Uterus (tissue), 2 donors: ENCODE measurements around the gene MAD1L1.

Source experiments
- CTCF ChIP-seq, 4 experiments: fragments of 200-600 bp in 2 of 4; fragments of 450-650 bp in 2 of 4; sonication (generic) in 2 of 4; IDR thresholded peaks; one replicate each; pipeline ENCODE4 v1.5.1; 2016 to 2019; ENCODE audit warnings: antibody characterized with exemption in 4 of 4, mild to moderate bottlenecking in 2 of 4, moderate library complexity in 1 of 4
- POLR2A ChIP-seq, 2 donors: fragments of 450-650 bp; IDR thresholded peaks; one replicate each; pipeline ENCODE4 v1.6.1; 2016; ENCODE audit warnings: antibody characterized with exemption in 2 of 2, mild to moderate bottlenecking in 1 of 2, moderate library complexity in 1 of 2

DNA sequence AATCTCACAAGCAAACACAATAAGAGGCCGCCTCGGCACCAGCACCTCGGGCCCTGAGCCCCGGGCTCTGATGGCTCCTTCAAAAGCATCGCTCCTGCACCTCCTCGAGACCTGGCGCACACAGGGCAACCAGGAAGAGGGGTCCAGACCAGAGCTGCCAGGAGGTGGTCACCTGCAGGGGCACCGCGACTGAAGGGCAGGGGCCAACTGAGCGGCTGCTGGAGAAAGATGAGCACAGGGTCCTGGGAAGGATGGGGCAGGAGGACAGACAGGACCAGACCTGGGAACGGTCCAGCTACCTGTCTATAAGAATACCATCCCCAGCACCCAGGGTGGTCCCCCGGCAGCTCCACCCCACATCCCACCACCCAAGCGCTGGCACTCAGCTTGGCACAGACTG is 20.8 kb downstream of the MAD1L1 start:
- TF ChIP-seq CTCF (IDR thresholded peaks at IDR 0.05) (no peak), POLR2A (IDR thresholded peaks at IDR 0.05) (no peak)
